GM12872 (cell line): ENCODE measurements around the gene ARID5A.

Source experiments
- TF ChIP-seq, protein P1 (sequence below): IDR thresholded peaks from 3 replicates; pipeline ENCODE4 v1.5.1; 2011; ENCODE audit warnings: low read depth, mild to moderate bottlenecking, low read length, moderate library complexity; ENCODE audit not compliant: insufficient read depth

ARID5A gene

GRCh38 chr2:96520231-96520630 lies 16.3 kb upstream of the ARID5A start:
- TF ChIP-seq, protein P1, sequence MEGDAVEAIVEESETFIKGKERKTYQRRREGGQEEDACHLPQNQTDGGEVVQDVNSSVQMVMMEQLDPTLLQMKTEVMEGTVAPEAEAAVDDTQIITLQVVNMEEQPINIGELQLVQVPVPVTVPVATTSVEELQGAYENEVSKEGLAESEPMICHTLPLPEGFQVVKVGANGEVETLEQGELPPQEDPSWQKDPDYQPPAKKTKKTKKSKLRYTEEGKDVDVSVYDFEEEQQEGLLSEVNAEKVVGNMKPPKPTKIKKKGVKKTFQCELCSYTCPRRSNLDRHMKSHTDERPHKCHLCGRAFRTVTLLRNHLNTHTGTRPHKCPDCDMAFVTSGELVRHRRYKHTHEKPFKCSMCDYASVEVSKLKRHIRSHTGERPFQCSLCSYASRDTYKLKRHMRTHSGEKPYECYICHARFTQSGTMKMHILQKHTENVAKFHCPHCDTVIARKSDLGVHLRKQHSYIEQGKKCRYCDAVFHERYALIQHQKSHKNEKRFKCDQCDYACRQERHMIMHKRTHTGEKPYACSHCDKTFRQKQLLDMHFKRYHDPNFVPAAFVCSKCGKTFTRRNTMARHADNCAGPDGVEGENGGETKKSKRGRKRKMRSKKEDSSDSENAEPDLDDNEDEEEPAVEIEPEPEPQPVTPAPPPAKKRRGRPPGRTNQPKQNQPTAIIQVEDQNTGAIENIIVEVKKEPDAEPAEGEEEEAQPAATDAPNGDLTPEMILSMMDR, result no peak

DNA sequence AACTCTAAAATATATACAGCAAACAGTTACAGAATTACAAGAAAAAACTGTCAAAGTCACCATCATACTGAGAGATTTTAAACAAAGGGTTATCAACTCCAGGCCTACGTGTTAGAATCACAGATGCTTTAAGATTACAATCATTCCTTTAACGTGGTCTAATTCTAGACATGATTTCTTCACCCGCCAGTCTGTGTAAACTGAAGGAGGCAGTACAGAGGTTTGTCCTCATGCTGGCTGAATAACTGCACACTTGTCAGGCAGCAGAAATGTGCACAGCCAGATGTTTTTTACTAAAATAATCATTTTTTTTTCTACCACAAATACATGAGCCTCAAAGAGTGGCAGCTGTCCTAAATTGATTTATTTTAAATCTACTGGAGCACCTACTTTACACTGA lies 15.9 kb upstream of the ARID5A start:
- TF ChIP-seq, protein P1, result no peak

DNA sequence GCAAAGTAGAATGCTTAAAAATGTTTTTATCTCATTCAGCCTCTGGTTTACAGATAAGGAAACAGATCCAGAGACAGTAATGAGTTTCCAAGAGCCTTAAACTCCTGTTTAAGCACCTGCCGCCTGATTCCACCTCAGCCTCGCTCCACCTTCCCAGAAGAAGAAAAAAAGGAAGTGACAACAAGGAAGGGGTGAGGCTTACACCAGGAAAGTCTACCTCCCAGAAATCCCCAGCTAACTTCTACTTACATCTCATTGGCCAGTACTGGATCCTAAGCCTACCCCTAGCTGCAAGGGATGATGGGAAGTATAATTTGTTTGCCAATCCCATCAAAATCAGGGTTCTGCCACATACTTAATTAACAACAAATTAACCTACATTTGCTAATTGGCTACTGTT lies 15.3 kb upstream of the ARID5A start:
- TF ChIP-seq, protein P1, result no peak

- TF ChIP-seq, protein P1, result no peak
Observed at GRCh38 chr2:96522304-96523203, 14.0 kb upstream of the ARID5A start.

GRCh38 chr2:96523659-96524481 lies 12.7 kb upstream of the ARID5A start:
- TF ChIP-seq, protein P1, result no peak

DNA sequence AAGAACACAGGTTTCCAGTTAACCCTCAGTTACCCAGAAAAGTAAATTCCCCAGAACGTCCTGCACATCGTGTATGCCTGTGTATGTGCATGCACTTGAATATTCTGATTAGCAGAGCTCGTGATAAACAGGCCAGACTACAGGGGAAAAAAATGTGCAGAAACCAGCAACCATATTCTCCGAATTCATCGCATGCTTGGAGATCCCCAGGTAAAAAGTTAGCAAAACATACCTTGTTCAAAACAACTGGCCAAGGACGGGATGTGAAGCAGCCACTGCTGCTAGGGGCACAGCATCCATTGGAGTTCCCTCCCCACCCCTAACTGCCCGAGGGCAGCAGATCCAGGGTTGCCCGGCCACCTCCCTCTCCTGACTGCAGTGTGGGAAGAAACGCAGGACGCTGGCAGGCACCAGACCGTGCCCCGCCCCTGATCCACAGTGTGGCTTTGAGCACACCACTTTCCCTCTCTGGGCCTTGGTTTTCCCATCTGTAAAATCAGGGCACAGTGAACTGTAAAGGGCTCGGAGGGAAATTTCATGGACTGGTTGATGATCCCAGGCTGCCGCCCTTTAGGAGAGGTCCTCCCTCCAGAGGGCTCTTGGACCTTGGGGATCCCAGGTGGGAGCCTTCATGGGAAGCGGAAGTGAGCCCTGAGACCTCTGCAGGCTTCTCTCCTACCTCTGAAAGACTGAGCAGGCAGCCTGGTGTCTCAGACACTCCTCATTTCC lies 11.9 kb upstream of the ARID5A start:
- TF ChIP-seq, protein P1, result no peak

DNA sequence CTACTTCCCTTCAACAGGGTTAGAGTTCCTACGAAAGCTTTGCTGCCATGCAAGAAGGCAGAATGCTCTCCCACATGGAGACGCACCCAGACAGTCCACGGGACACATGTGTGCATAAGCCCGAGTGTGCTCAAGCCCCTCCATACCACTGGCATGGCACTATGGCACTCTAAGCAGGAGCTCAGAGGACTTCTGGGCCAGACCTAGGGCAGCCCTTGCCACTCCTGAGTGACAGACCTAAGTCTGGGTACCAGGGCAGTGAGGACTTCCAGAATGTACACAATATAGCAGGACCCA lies 11.4 kb upstream of the ARID5A start:
- TF ChIP-seq, protein P1, result no peak
